NCI-H82 treated with DMSO at 0.1 percent for 48 hours (cell line): ENCODE measurements around the gene CTSL.
"Not testable (repeated sequence)": the region's sequence is repeated elsewhere in the genome, so short reads cannot be mapped to it uniquely, and the experiment has no call there.

ENCODE experiments used
- DNase-seq: peaks from one replicate; lab custom pipeline; 2025; ENCODE audit not compliant: unreplicated experiment; lab: John Stamatoyannopoulos, UW

CTSL gene

GRCh38 chr9:87751868-87752267 is 25.9 kb downstream of the CTSL start:
- no peak for DNase-seq

GRCh38 chr9:87753313-87753712 is 27.4 kb downstream of the CTSL start:
- no peak for DNase-seq

GRCh38 chr9:87758330-87758729 is 32.4 kb downstream of the CTSL start:
- not testable (repeated sequence) for DNase-seq

- not testable (repeated sequence) for DNase-seq
Observed at GRCh38 chr9:87759980-87760379, 34.1 kb downstream of the CTSL start.

- no peak for DNase-seq
Observed at GRCh38 chr9:87760529-87760928, 34.6 kb downstream of the CTSL start.

GRCh38 chr9:87763286-87763685 is 37.4 kb downstream of the CTSL start:
- DNase-seq: no peak

- DNase-seq: no peak
Observed at GRCh38 chr9:87765521-87765920, 39.6 kb downstream of the CTSL start.

GRCh38 chr9:87766697-87767096 is 40.8 kb downstream of the CTSL start:
- no peak for DNase-seq

GRCh38 chr9:87770616-87771315 is 44.8 kb downstream of the CTSL start:
- no peak for DNase-seq

- DNase-seq: no peak
Observed at GRCh38 chr9:87771316-87772006, 45.5 kb downstream of the CTSL start.

GRCh38 chr9:87776481-87777379 is 50.8 kb downstream of the CTSL start:
- DNase-seq: no peak

GRCh38 chr9:87778996-87779395 is 53.1 kb downstream of the CTSL start:
- DNase-seq: no peak
